ENCODE data around the gene ZC3H4. TPM values are rescaled to one million over a fixed set of nuclear protein-coding genes. Genes with fewer than 3 reads are reported as not detected.

ZC3H4 gene
- total RNA-seq, 3 donors from 2014 or later: 44.4 to 53.4 (median 52.8) TPM

GRCh38 chr19:47113850-47114651 is 475 bp upstream of the ZC3H4 start:
- intact Hi-C loops (cut with DNase I, micrococcal nuclease): no loop called here
- TF ChIP-seq CTCF (IDR thresholded peaks at IDR 0.05): no peak
- ATAC-seq (no peak), DNase-seq (no peak)
- Histone ChIP-seq H3K4me3 (peak overlapping the region; percentile 92), H3K9me3 (no peaks in the 10 kb centered on the region), H3K4me1 (ENCODE audit: low read depth) (peaks cover 3% of the 10 kb centered on the region), H3K36me3 (ENCODE audit: low read depth) (no peaks in the 10 kb centered on the region)

GRCh38 chr19:47112166-47112996 is 1.2 kb downstream of the ZC3H4 start:
- H3K4me1 ChIP-seq (ENCODE audit: low read depth): peaks cover 16% of the 10 kb centered on the region

GRCh38 chr19:47111682-47112165 is 1.9 kb downstream of the ZC3H4 start:
- intact Hi-C loops (cut with DNase I, micrococcal nuclease): no loop called here
- no peaks in the 10 kb centered on the region for H3K9me3 ChIP-seq

More at GRCh38 chr19:47112166-47112996, 1.2 kb downstream of the ZC3H4 start:
- DNase-seq: peak; percentile 88 to 95 (median 90)
- intact Hi-C loops (cut with DNase I, micrococcal nuclease): no loop called here
- peak; percentile 70 for ATAC-seq
- no peak for TF ChIP-seq CTCF (IDR thresholded peaks at IDR 0.05)
- Histone ChIP-seq H3K9me3 (no peaks in the 10 kb centered on the region), H3K4me3 (peak overlapping the region; percentile 92), H3K36me3 (ENCODE audit: low read depth) (no peaks in the 10 kb centered on the region)

GRCh38 chr19:47111006-47111621 is 2.5 kb downstream of the ZC3H4 start:
- intact Hi-C loops (cut with DNase I, micrococcal nuclease): no loop called here
- H3K4me3 ChIP-seq: peak overlapping the region; percentile 92
- no peaks in the 10 kb centered on the region for H3K9me3 ChIP-seq
- H3K4me1 ChIP-seq (ENCODE audit: low read depth): peaks cover 25% of the 10 kb centered on the region
- DNase-seq (peak; percentile 49 to 65 (median 64)), ATAC-seq (no peak)
- H3K36me3 ChIP-seq (ENCODE audit: low read depth): no peaks in the 10 kb centered on the region
- no peak for TF ChIP-seq CTCF (IDR thresholded peaks at IDR 0.05)

More at GRCh38 chr19:47111682-47112165, 1.9 kb downstream of the ZC3H4 start:
- Histone ChIP-seq H3K4me3 (peak overlapping the region; percentile 92), H3K4me1 (ENCODE audit: low read depth) (peaks cover 22% of the 10 kb centered on the region), H3K36me3 (ENCODE audit: low read depth) (no peaks in the 10 kb centered on the region)
- ATAC-seq: no peak
- DNase-seq: no peak
- no peak for TF ChIP-seq CTCF (IDR thresholded peaks at IDR 0.05)

GRCh38 chr19:47110521-47111005 is 3.0 kb downstream of the ZC3H4 start:
- ATAC-seq (no peak), DNase-seq (peak; percentile 61 to 74 (median 64))
- no peak for TF ChIP-seq CTCF (IDR thresholded peaks at IDR 0.05)
- Histone ChIP-seq H3K36me3 (ENCODE audit: low read depth) (no peaks in the 10 kb centered on the region), H3K4me3 (peak overlapping the region; percentile 92), H3K9me3 (no peaks in the 10 kb centered on the region), H3K4me1 (ENCODE audit: low read depth) (peaks cover 25% of the 10 kb centered on the region)
- intact Hi-C loops (cut with DNase I, micrococcal nuclease): no loop called here
